Measurements from ENCODE around the gene FBXW11. TPM values are rescaled to one million over a fixed set of nuclear protein-coding genes. Genes with fewer than 3 reads are reported as not detected.

The FBXW11 gene
- polyA plus RNA-seq, 4 donors: 51.3 to 66.4 (median 65.4) TPM

- no peak for DNase-seq (ENCODE audit: low read depth in 4 of 4, low spot score in 3 of 4)
These were observed 124.3 kb downstream of the FBXW11 start for GRCh38 chr5:171882118-171882517.

GRCh38 chr5:171874234-171874633 is 132.2 kb downstream of the FBXW11 start:
- DNase-seq (ENCODE audit: low read depth in 4 of 4, low spot score in 3 of 4): no peak

GRCh38 chr5:171872666-171873065 is 133.8 kb downstream of the FBXW11 start:
- no peak for DNase-seq (ENCODE audit: low read depth in 4 of 4, low spot score in 3 of 4)

GRCh38 chr5:171871711-171872110 is 134.7 kb downstream of the FBXW11 start:
- no peak for DNase-seq (ENCODE audit: low read depth in 4 of 4, low spot score in 3 of 4)

- no peak for DNase-seq (ENCODE audit: low read depth in 4 of 4, low spot score in 3 of 4)
These were observed 136.5 kb downstream of the FBXW11 start for GRCh38 chr5:171869956-171870355.

GRCh38 chr5:171868236-171868635 is 138.2 kb downstream of the FBXW11 start:
- DNase-seq (ENCODE audit: low read depth in 4 of 4, low spot score in 3 of 4): no peak

- no peak for DNase-seq (ENCODE audit: low read depth in 4 of 4, low spot score in 3 of 4)
These were observed 138.7 kb downstream of the FBXW11 start for GRCh38 chr5:171867786-171868185.

GRCh38 chr5:171865471-171865870 is 141.0 kb downstream of the FBXW11 start:
- no peak for DNase-seq (ENCODE audit: low read depth in 4 of 4, low spot score in 3 of 4)

- DNase-seq (ENCODE audit: low read depth in 4 of 4, low spot score in 3 of 4): no peak
These were observed 142.5 kb downstream of the FBXW11 start for GRCh38 chr5:171863935-171864334.

- no peak for DNase-seq (ENCODE audit: low read depth in 4 of 4, low spot score in 3 of 4)
These were observed 143.8 kb downstream of the FBXW11 start for GRCh38 chr5:171862624-171863023.

GRCh38 chr5:171861381-171861780 is 145.1 kb downstream of the FBXW11 start:
- DNase-seq (ENCODE audit: low read depth in 4 of 4, low spot score in 3 of 4): no peak

- DNase-seq (ENCODE audit: low read depth in 4 of 4, low spot score in 3 of 4): no peak
These were observed 148.1 kb downstream of the FBXW11 start for GRCh38 chr5:171858303-171858702.

GRCh38 chr5:171857489-171857876 is 149.0 kb downstream of the FBXW11 start:
- no peak for DNase-seq (ENCODE audit: low read depth in 4 of 4, low spot score in 3 of 4)

GRCh38 chr5:171855798-171856763 is 150.4 kb downstream of the FBXW11 start:
- DNase-seq (ENCODE audit: low read depth in 4 of 4, low spot score in 3 of 4): no peak

- DNase-seq (ENCODE audit: low read depth in 4 of 4, low spot score in 3 of 4): no peak
These were observed 151.2 kb downstream of the FBXW11 start for GRCh38 chr5:171855265-171855664.

GRCh38 chr5:171852255-171852681 is 154.2 kb downstream of the FBXW11 start:
- DNase-seq (ENCODE audit: low read depth in 4 of 4, low spot score in 3 of 4): no peak

GRCh38 chr5:171851251-171851650 is 155.2 kb downstream of the FBXW11 start:
- DNase-seq (ENCODE audit: low read depth in 4 of 4, low spot score in 3 of 4): no peak

GRCh38 chr5:171850324-171850947 is 156.0 kb downstream of the FBXW11 start:
- DNase-seq (ENCODE audit: low read depth in 4 of 4, low spot score in 3 of 4): no peak

- no peak for DNase-seq (ENCODE audit: low read depth in 4 of 4, low spot score in 3 of 4)
These were observed 156.7 kb downstream of the FBXW11 start for GRCh38 chr5:171849585-171850323.

- DNase-seq (ENCODE audit: low read depth in 4 of 4, low spot score in 3 of 4): no peak
These were observed 157.4 kb downstream of the FBXW11 start for GRCh38 chr5:171848911-171849520.

GRCh38 chr5:171848486-171848885 is 158.0 kb downstream of the FBXW11 start:
- no peak for DNase-seq (ENCODE audit: low read depth in 4 of 4, low spot score in 3 of 4)

Data from right renal pelvis (tissue), 4 donors.